Left ventricle myocardium superior (tissue), 1 donor: ENCODE measurements around the gene SPECC1L. TPM values are rescaled to one million over a fixed set of nuclear protein-coding genes. Genes with fewer than 3 reads are reported as not detected.

Experiments
- ATAC-seq: fragments of 200-7000 bp; cut with Tn5 transposase; one replicate; pipeline ENCODE4 v1.9.1; 2020; ENCODE audit warnings: mild to moderate bottlenecking, moderate library complexity
- DNase-seq: peaks from one replicate; pipeline ENCODE4 v3.0.0-alpha.2; 2020
- intact Hi-C: fragments of 100-400 bp; cut with micrococcal nuclease; formaldehyde crosslinking; loops from one replicate; pipeline ENCODE4 v1.11.0; 2022
- total RNA-seq: library from RNA; stranded (reverse); fragmentation: NEBNext Ultra II Directional; extraction: Animal tissue kit (Norgen Biotek cat#: 25700); gene quantifications from one replicate; pipeline ENCODE4 v1.2.1, GENCODE V29; 2021
- donor health status: DM: no; HTN: yes; CAD: no; lungs with severe emphysema.

Gene SPECC1L
- total RNA-seq, 1 donor from 2014 or later, result 52.0 TPM

DNA sequence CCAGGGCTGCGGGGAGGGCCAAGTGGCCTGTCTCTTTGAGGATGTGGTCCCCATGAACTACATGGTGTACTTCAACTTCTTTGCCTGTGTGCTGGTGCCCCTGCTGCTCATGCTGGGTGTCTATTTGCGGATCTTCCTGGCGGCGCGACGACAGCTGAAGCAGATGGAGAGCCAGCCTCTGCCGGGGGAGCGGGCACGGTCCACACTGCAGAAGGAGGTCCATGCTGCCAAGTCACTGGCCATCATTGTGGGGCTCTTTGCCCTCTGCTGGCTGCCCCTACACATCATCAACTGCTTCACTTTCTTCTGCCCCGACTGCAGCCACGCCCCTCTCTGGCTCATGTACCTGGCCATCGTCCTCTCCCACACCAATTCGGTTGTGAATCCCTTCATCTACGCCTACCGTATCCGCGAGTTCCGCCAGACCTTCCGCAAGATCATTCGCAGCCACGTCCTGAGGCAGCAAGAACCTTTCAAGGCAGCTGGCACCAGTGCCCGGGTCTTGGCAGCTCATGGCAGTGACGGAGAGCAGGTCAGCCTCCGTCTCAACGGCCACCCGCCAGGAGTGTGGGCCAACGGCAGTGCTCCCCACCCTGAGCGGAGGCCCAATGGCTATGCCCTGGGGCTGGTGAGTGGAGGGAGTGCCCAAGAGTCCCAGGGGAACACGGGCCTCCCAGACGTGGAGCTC, 170.2 kb downstream of the SPECC1L start:
- intact Hi-C loops, result no loop called here
- ATAC-seq, result no peak
- peak; percentile 29 for DNase-seq

DNA sequence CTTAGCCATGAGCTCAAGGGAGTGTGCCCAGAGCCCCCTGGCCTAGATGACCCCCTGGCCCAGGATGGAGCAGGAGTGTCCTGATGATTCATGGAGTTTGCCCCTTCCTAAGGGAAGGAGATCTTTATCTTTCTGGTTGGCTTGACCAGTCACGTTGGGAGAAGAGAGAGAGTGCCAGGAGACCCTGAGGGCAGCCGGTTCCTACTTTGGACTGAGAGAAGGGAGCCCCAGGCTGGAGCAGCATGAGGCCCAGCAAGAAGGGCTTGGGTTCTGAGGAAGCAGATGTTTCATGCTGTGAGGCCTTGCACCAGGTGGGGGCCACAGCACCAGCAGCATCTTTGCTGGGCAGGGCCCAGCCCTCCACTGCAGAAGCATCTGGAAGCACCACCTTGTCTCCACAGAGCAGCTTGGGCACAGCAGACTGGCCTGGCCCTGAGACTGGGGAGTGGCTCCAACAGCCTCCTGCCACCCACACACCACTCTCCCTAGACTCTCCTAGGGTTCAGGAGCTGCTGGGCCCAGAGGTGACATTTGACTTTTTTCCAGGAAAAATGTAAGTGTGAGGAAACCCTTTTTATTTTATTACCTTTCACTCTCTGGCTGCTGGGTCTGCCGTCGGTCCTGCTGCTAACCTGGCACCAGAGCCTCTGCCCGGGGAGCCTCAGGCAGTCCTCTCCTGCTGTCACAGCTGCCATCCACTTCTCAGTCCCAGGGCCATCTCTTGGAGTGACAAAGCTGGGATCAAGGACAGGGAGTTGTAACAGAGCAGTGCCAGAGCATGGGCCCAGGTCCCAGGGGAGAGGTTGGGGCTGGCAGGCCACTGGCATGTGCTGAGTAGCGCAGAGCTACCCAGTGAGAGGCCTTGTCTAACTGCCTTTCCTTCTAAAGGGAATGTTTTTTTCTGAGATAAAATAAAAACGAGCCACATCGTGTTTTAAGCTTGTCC, 171.0 kb downstream of the SPECC1L start:
- DNase-seq (peak; percentile 64), ATAC-seq (peak; percentile 88)
- intact Hi-C loops, result no loop called here

DNA sequence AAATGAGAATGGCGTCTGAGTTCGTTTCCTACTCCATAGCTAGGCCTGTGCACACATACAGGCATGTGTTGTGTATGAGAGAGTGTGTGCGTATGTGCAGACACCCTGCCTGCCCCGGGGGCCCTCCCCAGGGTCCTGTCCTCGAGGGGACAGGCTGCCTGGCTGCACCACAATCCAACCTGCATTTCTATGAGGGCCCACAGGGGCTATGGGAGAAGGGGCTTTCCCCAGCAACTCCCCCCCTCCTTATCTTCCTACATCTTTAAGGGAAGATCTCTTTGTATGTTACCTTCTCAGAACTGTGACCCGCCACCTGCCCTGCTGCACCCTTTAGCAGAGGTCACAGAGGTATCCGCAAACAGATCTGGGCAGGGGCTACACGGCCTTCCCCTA, 171.7 kb downstream of the SPECC1L start:
- ATAC-seq (peak; percentile 8), DNase-seq (no peak)
- intact Hi-C loops, result no loop called here

DNA sequence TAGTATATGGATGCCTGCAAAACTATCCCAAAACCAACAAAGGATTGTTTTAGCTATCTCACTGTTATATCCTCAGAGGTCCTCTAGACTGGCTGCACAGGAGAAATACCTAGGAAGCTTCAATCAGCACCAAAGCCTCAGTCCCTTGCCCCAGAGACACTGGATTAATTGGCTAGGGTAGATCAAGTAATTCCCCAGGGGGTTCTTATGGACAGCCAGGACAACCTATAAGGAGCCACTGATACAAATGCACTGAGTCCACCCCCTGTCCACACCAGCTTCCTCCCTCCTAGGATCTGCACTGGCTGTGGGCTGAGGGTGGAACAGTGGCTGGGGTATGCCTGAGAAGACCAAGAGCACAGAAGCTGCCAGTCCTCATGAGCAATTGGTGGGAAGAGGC, 173.0 kb downstream of the SPECC1L start:
- DNase-seq (no peak), ATAC-seq (no peak)
- intact Hi-C loops, result no loop called here

DNA sequence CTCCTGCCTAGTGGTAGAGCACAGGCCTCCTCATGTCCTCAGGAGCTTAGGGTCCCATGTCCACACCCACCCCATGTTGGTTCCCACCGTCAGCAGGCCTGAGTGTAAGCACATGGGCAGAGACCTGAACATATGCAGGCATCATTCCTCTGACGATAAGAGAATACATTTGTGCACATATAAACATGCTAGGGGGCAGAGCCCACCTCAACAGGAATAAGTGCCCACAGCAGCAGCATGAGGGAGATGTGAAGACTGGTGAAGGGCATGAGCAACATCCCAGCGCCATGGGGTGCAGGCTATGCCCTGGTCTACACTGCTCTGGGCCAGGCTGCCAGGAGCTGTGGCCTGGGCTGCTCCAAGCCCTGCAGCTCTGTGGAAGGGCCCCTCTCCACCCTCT, 173.6 kb downstream of the SPECC1L start:
- no peak for ATAC-seq
- DNase-seq, result no peak
- intact Hi-C loops, result no loop called here

DNA sequence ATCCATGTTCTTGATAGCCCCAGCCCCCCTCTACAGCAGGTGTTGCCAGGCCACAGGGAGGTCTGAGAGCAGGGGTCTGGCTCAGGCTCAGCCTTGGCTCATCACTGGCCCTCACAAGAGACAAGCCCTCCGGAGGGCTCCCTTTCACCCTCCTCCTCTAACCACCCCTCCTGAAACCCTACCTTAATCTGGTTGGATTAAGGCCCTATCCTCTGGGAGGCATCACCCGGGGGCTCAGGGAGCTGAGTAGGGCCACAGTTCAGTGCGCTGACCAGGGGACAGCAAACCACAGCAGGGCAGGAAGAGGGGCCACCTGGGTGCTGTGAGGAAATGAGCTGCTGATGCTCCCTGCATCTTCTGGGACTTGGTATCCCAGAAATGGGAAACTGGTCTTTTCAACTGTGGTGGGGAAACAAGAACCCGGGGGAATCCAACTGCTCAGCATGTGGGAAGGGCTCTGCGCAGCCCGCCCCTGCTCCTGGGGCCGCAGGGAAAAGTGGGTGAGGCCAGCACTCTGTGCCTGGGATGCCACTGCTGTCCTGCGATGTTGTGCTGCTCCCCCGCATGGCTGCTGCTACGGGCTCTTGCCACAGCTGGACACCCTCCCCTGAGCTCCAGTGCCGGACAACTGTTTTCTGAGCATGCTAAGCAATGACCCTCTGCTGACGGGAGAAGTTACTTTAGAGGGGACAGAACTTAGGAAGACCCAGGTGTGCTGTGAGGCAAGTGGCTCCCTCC, 174.3 kb downstream of the SPECC1L start:
- ATAC-seq (no peak), DNase-seq (peak; percentile 33)
- intact Hi-C loops, result no loop called here

DNA sequence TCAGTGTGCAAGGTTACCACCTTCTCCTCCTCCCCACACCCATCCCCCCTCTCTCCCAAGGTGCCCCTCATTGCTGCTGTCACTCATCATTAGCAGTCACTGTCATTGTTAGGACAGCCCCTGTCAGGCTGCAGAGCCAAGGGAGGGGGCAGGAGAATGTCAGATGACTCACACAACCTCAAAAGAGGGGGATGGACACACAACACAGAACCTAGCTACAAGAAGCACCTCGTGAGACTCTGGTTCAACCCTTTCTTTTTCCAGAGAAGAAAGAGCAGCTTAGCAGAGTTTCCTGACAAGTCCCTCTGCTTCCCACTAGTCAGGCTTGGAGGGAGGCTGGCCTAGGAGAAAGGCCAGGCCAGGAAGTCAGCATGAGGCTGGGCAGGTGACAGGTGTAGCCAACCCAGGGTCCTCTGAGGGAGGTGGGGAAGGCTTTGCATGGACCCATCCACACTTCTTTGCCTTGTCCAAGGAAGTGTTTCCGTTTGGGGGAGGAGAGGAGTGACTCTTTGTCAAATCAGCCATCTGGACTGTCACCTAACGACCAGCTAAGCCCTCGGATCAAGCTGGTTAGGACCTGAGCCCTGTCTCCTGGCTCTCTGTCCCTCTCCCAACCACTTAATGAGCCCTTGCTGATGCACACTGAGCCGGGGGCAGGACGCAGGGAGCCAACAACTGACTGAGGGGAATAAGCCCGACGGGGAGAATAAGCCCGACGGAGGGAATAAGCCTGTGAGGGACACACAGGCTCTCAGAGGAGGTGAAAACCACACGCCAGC, 175.0 kb downstream of the SPECC1L start:
- ATAC-seq (no peak), DNase-seq (no peak)
- intact Hi-C loops, result no loop called here

DNA sequence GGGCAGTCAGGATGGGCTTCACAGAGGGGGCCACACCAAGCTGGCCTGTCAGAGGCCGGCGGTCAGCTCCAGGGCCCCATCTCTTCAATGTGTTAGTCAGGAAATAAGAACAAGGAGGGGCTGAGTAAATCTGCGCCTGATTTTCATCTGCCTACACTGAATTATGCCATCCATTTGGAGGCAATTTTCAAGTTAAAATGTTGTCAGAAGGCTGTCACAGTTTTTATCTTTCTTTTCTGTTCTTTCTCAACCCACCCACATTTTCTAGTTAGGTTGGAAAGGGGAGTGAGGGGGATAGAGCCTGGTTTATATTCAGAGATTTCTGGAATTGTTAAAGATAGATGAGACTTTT, 175.6 kb downstream of the SPECC1L start:
- DNase-seq (no peak), ATAC-seq (no peak)
- intact Hi-C loops, result no loop called here

DNA sequence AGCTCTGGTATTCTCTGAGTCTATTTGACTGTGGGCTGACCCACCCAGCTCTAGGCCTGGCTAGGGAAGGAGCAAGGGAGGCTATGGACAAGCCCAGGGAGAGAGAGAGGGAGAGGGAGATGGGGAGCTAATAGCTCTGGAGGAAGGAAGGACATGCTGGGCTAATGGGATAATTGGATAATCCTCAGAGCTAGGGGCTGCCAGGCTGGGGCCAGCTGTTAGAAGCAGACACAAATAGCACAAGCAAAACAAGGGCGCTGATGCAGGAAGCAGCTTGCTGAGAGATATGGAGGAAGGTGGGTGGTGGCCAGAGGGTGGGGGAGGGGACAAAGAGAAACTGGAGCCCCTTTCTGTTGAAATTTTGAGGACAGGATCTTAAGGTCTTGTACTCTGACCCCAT, 180.0 kb downstream of the SPECC1L start:
- intact Hi-C loops, result no loop called here
- peak; percentile 64 for ATAC-seq

DNA sequence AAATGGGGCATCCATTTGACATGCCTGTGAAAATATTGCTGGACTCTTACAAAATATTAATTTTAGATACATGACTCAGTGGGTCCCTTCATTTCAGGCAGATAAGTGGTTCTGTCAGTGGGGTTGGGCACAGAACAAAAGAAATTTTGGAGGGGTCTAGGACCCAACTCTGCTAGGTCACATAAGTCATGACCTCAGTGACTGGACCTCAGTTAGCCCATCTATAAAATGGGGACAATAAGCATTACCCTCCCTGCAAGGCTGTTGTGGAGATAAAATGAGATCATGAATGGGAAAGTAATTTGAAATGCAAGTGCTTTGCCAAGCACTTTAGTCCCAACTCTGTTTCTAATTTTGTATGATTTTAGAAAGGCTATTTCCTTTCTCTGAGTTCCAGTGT, 180.5 kb downstream of the SPECC1L start:
- DNase-seq (no peak), ATAC-seq (no peak)
- intact Hi-C loops, result no loop called here

More for the DNA sequence above, 180.0 kb downstream of the SPECC1L start:
- DNase-seq, result no peak

DNA sequence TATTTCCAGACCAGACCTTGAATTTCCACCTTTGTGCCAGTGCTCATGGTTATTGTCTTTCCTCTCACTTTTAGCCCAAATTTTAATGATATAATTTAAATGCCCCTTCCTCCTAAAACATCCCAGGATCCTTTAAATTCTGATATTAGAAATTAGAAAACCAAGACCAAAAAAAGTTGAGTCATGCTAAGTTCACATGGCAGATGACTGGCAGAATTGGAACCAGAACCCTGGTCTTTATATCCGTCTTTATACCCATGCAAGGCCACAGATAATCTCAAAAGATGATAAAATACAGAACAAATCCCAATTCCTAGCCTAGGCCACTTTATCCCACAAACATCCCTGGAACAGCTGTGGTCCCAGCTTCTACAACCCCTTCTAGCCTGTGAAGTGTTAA, 183.2 kb downstream of the SPECC1L start:
- ATAC-seq (no peak), DNase-seq (no peak)
- intact Hi-C loops, result no loop called here

DNA sequence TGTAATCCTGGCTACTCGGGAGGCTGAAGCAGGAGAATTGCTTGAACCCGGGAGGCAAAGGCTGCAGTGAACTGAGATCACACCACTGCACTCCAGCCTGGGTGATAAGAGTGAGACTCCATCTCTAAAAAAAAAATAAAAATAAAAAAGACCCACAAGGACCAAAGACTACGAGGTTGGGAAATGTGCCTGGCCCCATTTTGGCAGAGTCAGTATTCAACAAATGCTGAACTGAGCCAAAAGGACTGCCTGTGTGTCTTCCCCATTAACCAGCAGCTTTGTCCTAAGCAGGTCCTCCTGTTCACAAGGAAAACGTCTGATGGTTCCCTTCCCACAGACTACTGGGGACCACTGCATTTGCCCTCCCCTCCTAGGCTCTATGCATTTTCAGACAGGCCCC, 184.4 kb downstream of the SPECC1L start:
- DNase-seq (no peak), ATAC-seq (peak; percentile 50)
- intact Hi-C loops, result no loop called here

DNA sequence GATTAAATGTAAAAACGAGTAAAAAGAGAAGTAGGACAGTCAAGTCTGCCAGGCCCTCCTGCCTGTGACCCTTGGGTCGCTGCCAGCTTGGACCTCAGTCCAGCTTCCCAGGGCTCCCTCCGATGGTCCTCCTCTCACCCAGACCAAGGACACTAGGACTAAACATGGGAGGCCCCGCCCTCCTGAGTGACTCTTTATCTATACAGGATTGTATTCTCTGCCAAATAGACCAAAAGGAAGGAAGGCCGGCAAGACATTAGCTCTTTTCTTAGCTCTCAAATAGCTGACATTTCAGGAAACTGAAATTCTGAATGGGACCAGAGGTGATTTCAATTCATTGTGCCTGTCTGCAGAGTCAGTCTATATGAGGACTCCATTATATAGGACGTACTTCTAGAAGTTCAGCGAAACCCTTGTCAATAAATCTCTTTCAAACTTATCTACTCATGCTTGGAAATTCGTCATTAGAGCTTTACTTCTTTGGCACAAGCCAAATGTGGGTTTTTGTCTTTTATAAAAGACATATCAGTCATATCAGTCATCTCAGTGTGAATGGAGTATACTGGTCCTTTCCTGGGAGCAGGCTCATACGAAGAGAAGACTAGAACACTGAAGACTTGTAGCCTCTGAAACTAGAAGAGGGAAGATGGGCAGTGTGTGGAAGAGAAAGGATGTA, 185.3 kb downstream of the SPECC1L start:
- ATAC-seq (peak; percentile 90), DNase-seq (peak; percentile 80)
- intact Hi-C loops, result no loop called here

DNA sequence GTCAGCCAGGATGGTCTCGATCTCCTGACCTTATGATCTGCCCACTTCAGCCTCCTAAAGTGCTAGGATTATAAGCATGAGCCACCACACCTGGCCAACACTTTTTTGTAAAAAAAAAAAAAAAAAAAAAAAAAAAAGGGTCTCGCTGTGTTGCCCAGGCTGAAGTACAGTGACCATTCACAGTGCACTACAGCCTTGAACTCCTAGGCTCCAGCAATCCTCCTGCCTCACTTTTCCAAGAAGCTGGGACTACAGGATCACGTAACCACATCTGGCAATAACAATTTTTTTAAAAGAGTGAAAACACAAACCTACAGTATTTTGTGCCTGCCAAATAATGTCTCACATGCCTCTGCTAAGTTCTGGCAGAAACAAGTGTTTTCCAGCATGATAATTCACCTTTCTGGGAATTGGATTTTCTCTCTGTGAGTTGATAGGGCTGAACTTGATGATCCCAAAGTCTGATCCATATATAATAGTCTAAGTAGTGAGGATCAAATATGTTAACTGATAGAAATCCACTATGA, 187.3 kb downstream of the SPECC1L start:
- intact Hi-C loops, result no loop called here
- ATAC-seq (no peak), DNase-seq (no peak)

DNA sequence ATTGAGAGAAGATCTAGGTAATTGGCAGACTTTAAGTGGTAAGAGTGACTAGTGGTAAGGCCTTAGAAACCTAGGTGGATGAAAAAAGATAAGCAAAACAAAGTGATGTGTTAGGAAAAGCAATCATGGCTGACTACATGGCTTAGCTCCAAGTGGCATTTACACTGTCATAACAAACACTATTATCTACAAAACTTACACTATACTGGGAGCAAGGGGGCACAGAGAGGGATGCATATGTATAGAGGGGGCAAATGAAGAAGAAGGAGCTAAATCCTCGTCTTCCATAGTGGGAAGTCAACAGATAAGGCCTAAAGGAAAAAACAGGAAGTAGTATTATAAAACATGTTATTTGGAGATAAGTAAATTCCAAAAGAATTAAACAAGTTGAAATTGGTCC, 189.3 kb downstream of the SPECC1L start:
- ATAC-seq, result no peak
- DNase-seq, result no peak
- intact Hi-C loops, result no loop called here

DNA sequence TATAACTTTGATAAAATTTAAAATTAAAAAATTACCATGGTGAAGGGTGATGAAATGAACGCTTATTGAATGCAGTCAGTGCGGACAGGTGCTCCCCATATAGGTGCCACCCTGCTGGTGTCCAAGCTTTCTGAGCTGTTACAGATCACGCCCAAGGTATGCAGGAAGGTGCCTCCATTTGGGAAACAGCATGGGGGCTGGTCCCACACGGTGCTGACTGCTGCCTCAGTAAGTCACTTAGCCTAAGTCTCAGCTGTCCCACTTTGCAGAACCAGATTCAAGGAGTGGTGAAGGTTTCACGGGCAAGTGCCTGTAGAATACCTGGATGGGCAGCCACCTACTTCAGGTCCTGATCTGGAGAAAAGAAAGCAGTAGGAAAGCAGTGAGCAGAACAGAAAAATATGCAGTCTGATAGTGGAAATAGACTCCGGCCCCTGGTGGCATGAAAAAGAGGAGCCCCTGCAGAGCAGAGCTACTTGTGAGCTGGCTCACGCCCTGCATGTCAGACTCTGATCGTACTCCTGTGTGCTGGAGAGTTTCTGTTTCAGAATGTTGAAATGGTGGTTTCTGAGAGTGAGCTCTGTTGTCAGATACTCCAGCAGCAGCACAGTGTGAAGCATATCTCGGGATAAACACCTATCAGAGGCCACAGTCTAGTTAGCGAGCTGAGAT, 189.9 kb downstream of the SPECC1L start:
- ATAC-seq (no peak), DNase-seq (no peak)
- intact Hi-C loops, result no loop called here

DNA sequence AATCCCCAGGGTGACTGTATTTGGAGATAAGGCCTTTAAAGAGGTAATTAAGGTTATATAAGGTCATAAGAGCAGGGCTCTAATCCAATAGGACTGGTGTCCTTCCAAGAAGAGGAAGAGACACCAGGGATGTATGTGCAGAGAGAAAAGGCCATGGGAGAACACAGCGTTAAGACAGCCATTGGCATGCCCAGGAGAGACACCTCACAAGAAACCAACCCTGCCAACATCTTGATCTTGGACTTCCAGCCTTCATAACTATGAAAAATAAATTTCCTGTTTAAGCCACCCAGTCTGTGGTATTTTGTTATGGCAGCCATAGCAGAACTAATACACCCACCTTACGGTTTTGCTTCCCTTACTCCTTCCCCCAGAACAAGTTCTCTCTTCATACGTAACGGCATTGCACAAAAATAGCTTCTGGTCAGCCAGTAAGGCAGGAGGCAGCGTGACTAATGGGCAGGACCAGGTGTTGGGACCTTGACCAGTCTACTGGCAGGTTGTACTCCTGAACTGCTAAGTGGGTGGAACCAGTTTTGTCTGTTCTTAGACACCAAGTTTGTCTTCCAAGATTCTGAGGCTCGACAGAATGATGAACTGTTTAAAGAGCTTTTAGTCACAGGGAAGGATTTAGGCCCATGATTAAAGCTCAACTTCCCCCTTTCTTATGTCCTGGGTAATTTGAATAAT, 192.6 kb downstream of the SPECC1L start:
- intact Hi-C loops, result no loop called here
- no peak for ATAC-seq
- no peak for DNase-seq
